ENCODE measurements around the gene AVL9. TPM values are rescaled to one million over a fixed set of nuclear protein-coding genes. Genes with fewer than 3 reads are reported as not detected.

The AVL9 gene
- total and polyA plus RNA-seq, 2 of the 13 experiments (the other 11 are each of a cell fraction or from before 2014, with no cell fraction given), result 29.9 to 48.0 TPM

- H3K4me3 ChIP-seq (replicated peaks in 1 of 3; ENCODE audit: insufficient read depth in 1 of 3, low read depth in 2 of 3, low read length in 3 of 3), result peak overlapping the region in 1 of 3 experiments; percentile 20; a peak in 1 of 6 replicates
- WGBS (ENCODE audit: low lambda C conversion rate), result 20% methylated on average over 8 of the region's 9 CpGs
- ChIA-PET POLR2A (interaction anchor here (0.6 to 3.0 kb wide), 2 partner anchors 81 to 92 kb away, joined by 4 to 22 read pairs; partner anchors contain the start of gene AVL9), CTCF (ENCODE audit: low intra/inter-chr PET ratio, low total read pairs) (no interaction called here)
- H3K4me2 ChIP-seq (ENCODE audit: low read depth, low read length), result peak overlapping the region; percentile 65
- no peaks in the 10 kb centered on the region for H3K9me3 ChIP-seq (ENCODE audit: low read length)
- DNase-seq (ENCODE audit: low spot score), result peak; percentile 76
- BruUV-seq (replicated peaks), result no TSS peak
- H3K27ac ChIP-seq (ENCODE audit: extremely low read length, insufficient read depth, low read length), result peak overlapping the region; percentile 75
- no peak overlapping the region for H2AFZ ChIP-seq (ENCODE audit: low read length)
- peak overlapping the region; percentile 39; the same call in 1 of the 2 replicates for H3K9ac ChIP-seq (ENCODE audit: insufficient read depth, low read depth, low read length)
- H3K36me3 ChIP-seq (replicated peaks in 1 of 2; ENCODE audit: control insufficient read depth in 1 of 2, insufficient read depth in 2 of 2, low read length in 2 of 2), result peaks cover 17 to 46% of the 10 kb centered on the region in 2 experiments; a peak in 4 of 5 replicates
- intact Hi-C loops (cut with micrococcal nuclease; ENCODE audit: unreplicated experiment) (loop anchor here (2.0 to 10.0 kb wide), 3 partner anchors 81 to 137 kb away; partner anchors contain the start of gene LSM5), in situ Hi-C loops (cut with HindIII; ENCODE audit: extremely low pct_ligation_motif_present, low pct_unique_long_range_greater_than_20kb) (no loop called here)
- H3K4me1 ChIP-seq (ENCODE audit: insufficient read depth, low read length), result peaks cover 39% of the 10 kb centered on the region
- ATAC-seq, result peak; percentile 77
- no peaks in the 10 kb centered on the region for H4K20me1 ChIP-seq (ENCODE audit: insufficient read depth, low read length)
- no peaks in the 10 kb centered on the region for H3K79me2 ChIP-seq (ENCODE audit: insufficient read depth, low read length)
- FAIRE-seq, result peak; percentile 23
- H3K27me3 ChIP-seq (ENCODE audit: control insufficient read depth in 1 of 2, insufficient read depth in 2 of 2, low read length in 2 of 2), result no peaks in the 10 kb centered on the region
- TF ChIP-seq ZNF614 (CRISPR knock-in tag; IDR thresholded peaks at IDR 0.05; ENCODE audit: borderline replicate concordance) (peak; percentile 46; the same call in 1 of the 2 replicates), TBL1XR1 (IDR thresholded peaks at IDR 0.05; ENCODE audit: borderline replicate concordance, low read length, partially characterized antibody) (no peak), LCORL (IDR thresholded peaks at IDR 0.05) (no peak), LCORL (CRISPR knock-in tag; IDR thresholded peaks at IDR 0.05) (0 out of 2 replicates have a peak, but pooled peaks have one; percentile 36), NCOA2 (CRISPR knock-in tag; IDR thresholded peaks at IDR 0.05) (peak; percentile 83), MED1 (CRISPR knock-in tag; IDR thresholded peaks at IDR 0.05) (peak; percentile 80), ELF3 (CRISPR knock-in tag; IDR thresholded peaks at IDR 0.05) (peak; percentile 89; the same call in 1 of the 2 replicates), HMG20A (CRISPR knock-in tag; IDR thresholded peaks at IDR 0.05; ENCODE audit: borderline replicate concordance) (peak; percentile 35; the same call in 1 of the 2 replicates), MXD1 (CRISPR knock-in tag; IDR thresholded peaks at IDR 0.05) (no peak), MXI1 (IDR thresholded peaks at IDR 0.05; ENCODE audit: borderline replicate concordance, low read depth, low read length) (peak; percentile 27; the same call in 1 of the 3 replicates), FOXP1 (IDR thresholded peaks at IDR 0.05) (no peak), FOXP1 (CRISPR knock-in tag; IDR thresholded peaks at IDR 0.05) (peak; percentile 53; the same call in 1 of the 2 replicates), GATAD1 (CRISPR knock-in tag; IDR thresholded peaks at IDR 0.05) (no peak), ETV5 (CRISPR knock-in tag; IDR thresholded peaks at IDR 0.05; ENCODE audit: borderline replicate concordance) (peak; percentile 41; the same call in 1 of the 2 replicates), TFE3 (CRISPR knock-in tag; IDR thresholded peaks at IDR 0.05) (peak; percentile 70; the same call in 1 of the 2 replicates), HNF4A (CRISPR knock-in tag; IDR thresholded peaks at IDR 0.05) (peak; percentile 33; the same call in 1 of the 2 replicates)
- TF ChIP-seq, protein P1, sequence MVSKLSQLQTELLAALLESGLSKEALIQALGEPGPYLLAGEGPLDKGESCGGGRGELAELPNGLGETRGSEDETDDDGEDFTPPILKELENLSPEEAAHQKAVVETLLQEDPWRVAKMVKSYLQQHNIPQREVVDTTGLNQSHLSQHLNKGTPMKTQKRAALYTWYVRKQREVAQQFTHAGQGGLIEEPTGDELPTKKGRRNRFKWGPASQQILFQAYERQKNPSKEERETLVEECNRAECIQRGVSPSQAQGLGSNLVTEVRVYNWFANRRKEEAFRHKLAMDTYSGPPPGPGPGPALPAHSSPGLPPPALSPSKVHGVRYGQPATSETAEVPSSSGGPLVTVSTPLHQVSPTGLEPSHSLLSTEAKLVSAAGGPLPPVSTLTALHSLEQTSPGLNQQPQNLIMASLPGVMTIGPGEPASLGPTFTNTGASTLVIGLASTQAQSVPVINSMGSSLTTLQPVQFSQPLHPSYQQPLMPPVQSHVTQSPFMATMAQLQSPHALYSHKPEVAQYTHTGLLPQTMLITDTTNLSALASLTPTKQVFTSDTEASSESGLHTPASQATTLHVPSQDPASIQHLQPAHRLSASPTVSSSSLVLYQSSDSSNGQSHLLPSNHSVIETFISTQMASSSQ (IDR thresholded peaks at IDR 0.05; ENCODE audit: low read depth), result no peak
- TF ChIP-seq, protein P1 (CRISPR knock-in tag; IDR thresholded peaks at IDR 0.05; ENCODE audit: borderline replicate concordance), result 0 out of 2 replicates have a peak, but pooled peaks have one; percentile 21
- TF ChIP-seq, protein P2, sequence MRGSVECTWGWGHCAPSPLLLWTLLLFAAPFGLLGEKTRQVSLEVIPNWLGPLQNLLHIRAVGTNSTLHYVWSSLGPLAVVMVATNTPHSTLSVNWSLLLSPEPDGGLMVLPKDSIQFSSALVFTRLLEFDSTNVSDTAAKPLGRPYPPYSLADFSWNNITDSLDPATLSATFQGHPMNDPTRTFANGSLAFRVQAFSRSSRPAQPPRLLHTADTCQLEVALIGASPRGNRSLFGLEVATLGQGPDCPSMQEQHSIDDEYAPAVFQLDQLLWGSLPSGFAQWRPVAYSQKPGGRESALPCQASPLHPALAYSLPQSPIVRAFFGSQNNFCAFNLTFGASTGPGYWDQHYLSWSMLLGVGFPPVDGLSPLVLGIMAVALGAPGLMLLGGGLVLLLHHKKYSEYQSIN (CRISPR knock-in tag; IDR thresholded peaks at IDR 0.05; ENCODE audit: borderline replicate concordance), result no peak
Measured at GRCh38 chr7:32587411-32587948, 92.2 kb downstream of the AVL9 start.

Measured in HepG2 (cell line).